SH-SY5Y (cell line): ENCODE measurements around the gene FAM222A.

Source experiments
- GATA2 ChIP-seq: IDR thresholded peaks from 2 replicates; pipeline ENCODE4 v1.6.1; 2011; ENCODE audit warnings: mild to moderate bottlenecking, low read depth, low read length
- GATA3 ChIP-seq: IDR thresholded peaks from 2 replicates; pipeline ENCODE4 v1.6.1; 2011; ENCODE audit warnings: low read depth, mild to moderate bottlenecking, low read length, moderate library complexity

The FAM222A gene

DNA sequence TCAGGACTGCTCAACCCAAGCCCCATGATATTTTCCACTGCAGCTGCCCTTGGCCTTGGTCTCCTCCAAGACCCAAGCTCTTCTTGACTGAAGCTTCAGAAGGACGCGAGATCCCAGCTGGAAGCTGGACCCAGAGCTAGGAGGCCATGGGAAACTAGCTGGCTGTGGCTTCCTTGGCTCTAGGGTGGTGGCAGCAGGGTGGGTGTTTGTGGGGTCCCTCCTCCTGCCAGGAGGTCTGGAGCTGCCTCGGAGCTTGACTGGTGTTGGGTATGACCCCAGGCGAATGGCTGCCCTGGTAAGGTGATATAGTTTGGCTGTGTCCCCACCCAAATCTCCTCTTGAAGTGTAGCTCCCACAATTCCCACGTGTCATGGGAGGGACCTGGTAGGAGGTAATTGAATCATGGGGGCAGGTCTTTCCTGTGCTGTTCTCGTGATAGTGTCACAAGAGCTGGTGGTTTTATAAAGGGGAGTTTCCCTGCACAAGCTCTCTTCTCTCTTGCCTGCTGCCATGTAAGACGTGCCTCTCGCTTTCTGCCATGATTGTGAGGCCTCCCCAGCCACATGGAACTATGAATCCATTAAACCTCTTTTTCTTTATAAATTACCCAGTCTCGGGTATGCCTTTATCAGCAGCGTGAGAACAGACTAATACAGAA is 68.2 kb downstream of the FAM222A start:
- TF ChIP-seq GATA2 (no peak), GATA3 (no peak)

DNA sequence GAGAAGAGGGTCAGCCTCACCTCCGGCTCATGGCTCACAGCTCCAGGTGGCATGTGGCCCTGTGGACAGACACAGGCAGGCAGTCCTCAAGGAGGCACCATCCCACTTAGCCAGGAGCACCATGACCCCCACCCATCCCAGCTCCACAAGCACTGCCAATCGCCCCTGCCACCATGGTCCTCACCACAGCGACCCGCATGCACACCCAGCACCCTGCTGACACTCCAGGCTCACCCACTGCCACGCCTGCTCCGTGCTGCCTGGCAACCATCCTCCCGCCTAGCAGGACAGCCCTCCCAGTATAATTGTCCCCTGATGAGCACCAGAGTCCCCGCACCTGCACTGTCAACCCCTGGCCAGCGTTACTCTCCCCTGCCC is 68.7 kb downstream of the FAM222A start:
- TF ChIP-seq GATA2 (no peak), GATA3 (no peak)

DNA sequence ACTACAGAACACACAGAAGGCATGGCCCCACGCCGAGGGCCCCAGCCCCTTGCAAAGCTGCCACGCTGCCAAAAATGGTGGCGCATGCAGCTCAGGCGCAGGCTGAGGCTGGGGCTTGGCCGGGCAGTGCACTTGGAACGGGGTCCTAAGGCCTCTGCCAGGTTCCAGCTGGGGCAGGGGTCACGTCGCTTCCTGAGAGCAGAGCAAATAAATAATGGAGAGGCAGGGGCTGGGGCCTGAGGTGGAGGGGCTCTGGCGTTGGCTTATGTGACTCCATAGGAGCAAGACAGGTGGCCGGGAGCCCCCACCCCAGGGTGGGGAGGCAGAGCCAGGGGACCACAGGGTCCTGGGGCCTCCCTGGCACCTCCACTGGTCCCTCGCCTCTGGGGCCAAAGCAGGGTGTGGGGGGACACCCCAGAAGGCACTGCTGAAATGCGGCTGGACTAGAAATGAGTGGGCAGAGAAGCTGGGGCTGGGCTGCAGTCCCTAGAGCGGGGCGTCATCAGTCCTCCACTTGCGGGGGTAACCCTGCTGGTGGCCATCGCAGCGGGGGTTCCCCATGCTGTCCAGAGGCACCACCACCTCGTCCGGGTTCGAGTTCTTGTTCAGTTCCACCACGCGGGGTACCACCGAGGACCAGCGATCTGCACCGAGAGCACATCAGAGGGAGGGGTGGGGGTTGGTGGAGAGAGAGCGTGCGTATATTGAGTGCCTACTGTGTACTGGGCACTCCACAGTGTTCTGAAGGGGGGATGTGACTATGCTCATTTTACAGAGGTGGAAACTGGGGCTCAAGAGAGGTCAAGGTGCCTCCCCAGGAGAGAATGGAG is 69.7 kb downstream of the FAM222A start:
- TF ChIP-seq GATA2 (no peak), GATA3 (no peak)

DNA sequence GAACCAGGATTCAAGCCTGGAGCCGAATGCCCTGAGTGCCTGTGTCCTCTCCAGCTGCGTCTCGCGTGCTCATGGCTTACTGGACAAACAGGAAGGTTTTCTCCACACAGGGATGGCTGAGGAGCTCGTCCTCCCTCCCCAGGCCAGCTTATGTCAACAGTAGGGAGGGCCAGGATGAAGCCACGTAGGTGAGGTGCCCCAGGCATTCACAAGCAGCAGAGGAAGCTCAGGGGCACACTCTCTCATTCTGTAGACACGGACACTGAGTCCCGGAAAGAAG is 70.3 kb downstream of the FAM222A start:
- no peak for TF ChIP-seq GATA3
- no peak for TF ChIP-seq GATA2

DNA sequence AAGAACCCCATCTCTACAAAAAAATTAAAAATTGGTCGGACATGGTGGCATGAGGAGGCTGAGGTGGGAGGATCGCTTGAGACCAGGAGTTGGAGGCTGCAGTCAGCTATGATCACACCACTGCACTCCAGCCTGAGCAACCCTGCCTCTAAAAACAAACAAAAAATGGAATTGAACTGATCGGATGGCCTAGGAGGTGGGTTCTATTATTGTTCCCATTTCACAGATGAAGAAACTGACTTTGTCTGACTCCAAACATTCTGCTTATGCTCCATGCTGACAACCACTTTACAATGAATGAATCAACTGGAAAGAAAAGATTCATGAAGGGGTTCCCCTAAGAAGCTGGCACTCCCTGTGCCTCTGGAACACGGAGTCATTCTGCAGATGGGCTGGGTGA is 72.2 kb downstream of the FAM222A start:
- TF ChIP-seq GATA2: no peak

DNA sequence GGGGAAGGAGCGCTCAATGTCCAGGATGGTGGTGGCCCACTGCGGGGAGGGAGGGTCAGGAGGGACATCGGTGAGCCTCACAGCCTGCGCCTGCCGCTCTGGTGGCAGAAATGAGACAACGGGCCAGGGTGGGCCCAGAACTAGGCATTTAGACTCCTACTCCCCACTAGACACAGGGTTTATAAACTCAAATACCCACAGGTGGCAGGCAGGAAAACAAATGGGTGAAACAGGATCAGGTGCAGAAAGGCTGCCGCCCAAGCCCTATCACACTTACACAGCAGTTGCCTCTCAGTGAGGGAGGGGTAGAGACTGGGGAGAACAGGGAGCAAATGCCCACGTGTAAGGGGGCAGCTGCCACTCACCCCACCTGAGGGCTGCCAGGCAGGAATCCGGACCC is 73.2 kb downstream of the FAM222A start:
- no peak for TF ChIP-seq GATA3

DNA sequence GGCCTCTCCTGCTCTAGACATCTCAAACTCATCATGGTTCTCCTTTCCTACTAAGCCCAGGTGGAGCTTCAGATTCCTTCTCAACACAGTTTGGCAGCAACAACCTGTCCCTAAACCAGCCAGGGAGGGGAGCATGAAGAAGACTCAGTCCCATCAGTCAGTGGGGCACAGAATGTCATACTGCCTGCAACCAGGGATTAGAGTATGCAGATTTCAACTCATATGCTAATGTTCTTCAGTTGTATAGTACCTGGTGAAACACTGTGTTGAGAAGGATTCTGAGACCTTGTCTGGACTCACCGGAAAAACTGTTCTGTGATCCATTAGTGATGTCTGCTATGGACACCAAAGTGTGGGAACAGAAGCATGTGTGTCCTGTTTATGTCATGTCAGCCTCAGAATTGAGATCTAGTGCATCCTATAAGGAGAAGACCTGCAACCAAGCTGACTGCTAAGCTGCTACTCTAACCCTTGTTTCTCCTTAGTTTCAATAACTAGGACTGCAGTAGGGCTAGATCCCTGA is 76.0 kb downstream of the FAM222A start:
- no peak for TF ChIP-seq GATA2
- TF ChIP-seq GATA3: no peak

DNA sequence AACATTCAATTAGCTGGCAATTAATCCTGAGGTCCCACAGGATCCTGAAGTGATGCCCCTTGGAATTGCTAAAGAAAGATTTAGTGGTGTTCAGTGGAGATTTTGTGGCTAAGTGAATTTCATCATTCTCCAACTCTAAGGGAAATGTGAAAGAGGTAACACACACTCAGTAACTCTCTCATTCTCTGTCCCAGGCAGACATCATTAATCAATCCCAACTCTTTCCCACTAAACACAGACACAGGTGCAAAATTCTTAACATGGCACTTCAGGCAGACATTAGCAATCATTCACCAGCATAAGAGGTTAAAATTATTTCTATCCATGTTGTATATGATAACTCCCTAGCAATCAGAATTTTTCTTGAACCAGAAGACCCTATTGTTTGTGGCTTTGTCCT is 79.4 kb downstream of the FAM222A start:
- TF ChIP-seq GATA3 (no peak), GATA2 (no peak)

DNA sequence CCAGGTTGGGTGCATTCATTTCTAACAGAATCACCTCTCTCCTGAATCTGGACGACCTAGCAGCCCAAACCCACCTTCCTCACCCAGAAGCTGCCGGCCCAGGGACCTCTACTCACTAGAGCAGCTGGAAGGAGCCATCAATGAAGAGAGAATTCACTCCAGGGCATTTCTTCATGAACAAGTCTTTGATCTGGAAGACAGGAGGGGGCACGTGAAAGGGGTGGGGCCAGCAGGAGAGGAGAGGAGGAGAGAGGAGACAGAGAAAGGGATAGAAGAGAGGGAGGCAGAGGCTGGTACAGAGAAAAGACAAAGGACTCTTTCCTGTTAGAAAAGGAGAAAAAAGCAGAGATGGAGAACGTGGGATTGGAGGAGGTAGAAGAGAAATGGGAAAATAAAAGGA is 79.8 kb downstream of the FAM222A start:
- no peak for TF ChIP-seq GATA2

DNA sequence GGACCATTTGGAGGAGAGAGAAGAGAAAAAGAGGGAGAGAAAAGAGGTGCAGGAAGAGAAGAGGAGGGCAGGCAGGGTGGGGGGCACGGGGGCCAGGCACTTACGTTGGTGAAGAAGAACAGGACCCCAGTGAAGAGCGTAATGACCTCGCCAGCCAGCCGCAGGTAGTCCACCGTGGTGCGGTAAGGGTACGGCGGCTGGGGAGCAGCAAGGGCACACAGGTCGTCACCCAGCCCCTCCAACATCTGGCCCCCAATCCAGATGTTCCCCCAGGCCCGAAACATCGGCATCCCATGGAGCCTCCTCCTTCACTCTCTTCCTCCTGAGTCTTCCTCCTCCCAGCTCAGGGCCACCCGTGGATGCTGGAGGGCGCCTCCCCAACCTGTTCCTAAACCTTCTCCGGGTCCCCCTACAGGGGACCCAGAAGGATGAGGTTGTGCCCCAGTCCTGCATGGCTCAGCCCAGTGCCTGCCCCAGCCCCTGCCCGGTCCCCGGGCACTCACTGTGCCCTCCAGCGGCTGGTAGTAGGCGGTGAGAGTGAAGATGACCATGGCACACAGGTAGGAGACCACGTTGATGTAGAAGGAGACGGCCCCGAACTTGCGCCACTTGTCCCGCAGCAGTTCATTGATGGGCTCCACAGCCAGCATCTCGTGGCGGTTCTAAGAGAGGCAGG is 80.3 kb downstream of the FAM222A start:
- no peak for TF ChIP-seq GATA2
- TF ChIP-seq GATA3: no peak

DNA sequence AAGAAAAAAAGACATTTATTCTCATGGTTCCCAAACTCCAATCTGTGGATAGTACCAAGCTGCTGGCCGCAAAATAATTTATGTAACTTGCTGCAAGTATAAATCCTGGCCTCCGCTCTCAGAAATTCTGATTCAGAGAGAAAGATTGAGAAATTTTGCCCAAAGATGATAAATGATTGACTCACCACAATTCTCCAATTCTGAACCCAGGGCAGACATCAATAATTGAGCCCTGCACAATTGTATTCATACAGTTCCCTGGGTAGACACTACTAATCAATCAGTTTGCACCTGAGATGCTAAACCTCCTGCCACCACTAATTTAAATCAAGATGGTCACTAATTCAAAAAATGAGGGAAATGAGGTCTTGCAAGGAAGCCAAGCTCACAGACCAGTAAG is 81.4 kb downstream of the FAM222A start:
- TF ChIP-seq GATA3 (no peak), GATA2 (no peak)

DNA sequence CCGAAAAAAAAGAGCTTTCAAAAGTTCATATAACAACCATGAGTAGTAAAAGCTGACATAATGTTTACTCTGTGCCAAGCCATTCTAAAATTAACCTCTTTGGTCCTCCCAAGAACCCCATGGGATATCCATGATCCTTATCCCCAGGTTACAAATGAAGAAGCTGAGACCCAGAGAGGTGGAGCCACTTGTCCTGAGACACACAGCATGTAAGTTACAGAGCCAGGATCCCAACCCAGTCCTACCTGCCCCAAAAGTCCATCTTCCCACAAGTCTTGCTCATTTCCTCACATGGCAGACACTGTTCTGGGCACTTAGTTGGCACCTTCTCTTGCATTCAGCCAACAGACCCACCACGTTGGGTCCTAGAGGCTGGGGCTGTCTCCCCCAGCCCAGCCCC is 82.4 kb downstream of the FAM222A start:
- TF ChIP-seq GATA3: no peak

DNA sequence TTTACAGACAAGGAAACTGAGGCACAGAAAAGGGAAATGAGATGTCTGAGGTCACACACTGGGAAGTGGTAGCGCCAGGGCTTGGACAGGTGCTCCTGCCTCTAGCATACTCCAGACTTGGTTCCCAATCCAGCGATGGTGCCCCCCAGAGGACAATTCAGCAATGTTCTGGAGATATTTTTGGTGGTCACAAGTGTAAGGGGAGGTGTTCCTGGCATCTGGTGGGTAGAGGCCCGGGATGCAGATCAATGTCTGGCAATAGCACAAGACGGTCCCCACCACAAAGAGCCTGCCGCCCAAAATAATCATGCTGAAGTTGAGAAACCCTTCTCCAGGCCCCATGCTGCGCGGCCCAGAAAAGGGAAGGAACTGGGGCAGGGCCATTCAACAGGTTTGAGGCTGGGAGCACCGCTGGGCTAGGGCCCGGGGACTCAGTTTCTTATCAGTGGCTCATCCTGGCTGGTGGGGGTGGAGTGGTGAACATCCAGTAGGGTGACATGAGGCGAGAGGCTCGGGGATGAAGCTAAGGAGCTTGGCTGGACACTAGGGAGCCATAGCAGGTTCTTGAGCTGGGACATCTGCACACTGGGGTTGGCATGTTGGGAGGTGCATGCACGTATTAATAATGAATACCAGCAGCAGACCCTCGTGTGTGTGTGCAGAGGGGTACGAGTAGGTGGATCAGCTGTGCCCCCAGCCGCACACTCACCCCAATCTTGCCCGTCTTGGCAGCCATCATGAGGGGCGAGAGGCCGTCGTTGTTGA is 84.5 kb downstream of the FAM222A start:
- no peak for TF ChIP-seq GATA2
- TF ChIP-seq GATA3: no peak

DNA sequence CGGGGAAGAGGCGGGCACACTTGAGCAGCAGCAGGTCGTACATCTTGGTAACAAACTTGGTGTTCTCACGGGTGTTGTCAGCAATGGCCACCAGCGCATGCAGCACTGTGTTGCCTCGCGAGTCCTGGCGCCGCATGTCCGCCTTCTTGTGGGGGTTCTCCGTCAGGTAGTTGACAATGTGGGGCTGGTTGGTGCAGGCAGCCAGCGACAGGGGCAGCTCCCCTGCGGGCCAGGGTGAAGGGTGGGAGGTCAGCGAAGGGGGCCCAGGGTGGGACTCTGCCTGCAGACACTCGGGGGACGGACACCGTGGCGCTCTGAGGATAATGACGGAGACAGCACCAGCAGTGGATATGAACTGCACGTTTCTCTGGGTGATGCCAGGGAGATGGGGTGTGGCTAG is 85.1 kb downstream of the FAM222A start:
- TF ChIP-seq GATA2: no peak
- TF ChIP-seq GATA3: no peak
